SK-N-SH treated with all-trans-retinoic acid at 6 μM for 48 hours (cell line): ENCODE measurements around the gene CHCHD6.
A peak's percentile ranks its signal among the peaks of the same experiment; 100 is the strongest.

Experiments
- ATAC-seq: fragments of 200-7000 bp; cut with Tn5 transposase; 3 replicates; pipeline ENCODE4 v1.9.1; 2020; ENCODE audit warnings: mild to moderate bottlenecking, moderate library complexity
- ARNTL ChIP-seq: fragments of 450-650 bp; formaldehyde crosslinking; IDR thresholded peaks from 2 replicates; pipeline ENCODE4 v1.5.0; 2020; ENCODE audit warnings: low read depth, mild to moderate bottlenecking, moderate library complexity, borderline replicate concordance
- CSDC2 ChIP-seq: fragments of 250-450 bp; sonication (Bioruptor Pico); IDR thresholded peaks from 2 replicates; pipeline ENCODE4 v1.5.0; 2020; ENCODE audit warnings: mild to moderate bottlenecking, moderate library complexity
- ESRRG ChIP-seq: fragments of 250-450 bp; sonication (Bioruptor Pico); IDR thresholded peaks from 2 replicates; pipeline ENCODE4 v1.6.1; 2021; ENCODE audit warnings: mild to moderate bottlenecking
- GLIS3 ChIP-seq: fragments of 250-450 bp; sonication (Bioruptor Pico); IDR thresholded peaks from 2 replicates; pipeline ENCODE4 v1.5.0; 2020; ENCODE audit warnings: mild to moderate bottlenecking, moderate library complexity
- RARB ChIP-seq: fragments of 250-450 bp; sonication (Bioruptor Pico); IDR thresholded peaks from 2 replicates; pipeline ENCODE4 v1.8.0; 2021; ENCODE audit warnings: mild to moderate bottlenecking, moderate library complexity
- SNAI2 ChIP-seq: fragments of 250-450 bp; sonication (Bioruptor Pico); IDR thresholded peaks from 2 replicates; pipeline ENCODE4 v1.5.0; 2020; ENCODE audit warnings: mild to moderate bottlenecking, moderate library complexity
- TCF4 ChIP-seq: fragments of 250-450 bp; sonication (Bioruptor Pico); IDR thresholded peaks from 2 replicates; pipeline ENCODE4 v1.8.0; 2021; ENCODE audit warnings: mild to moderate bottlenecking, moderate library complexity, borderline replicate concordance
- TOX ChIP-seq: fragments of 250-450 bp; sonication (Bioruptor Pico); IDR thresholded peaks from 2 replicates; pipeline ENCODE4 v1.8.0; 2021; ENCODE audit warnings: mild to moderate bottlenecking, moderate library complexity, borderline replicate concordance
- ZC3H10 ChIP-seq: fragments of 250-450 bp; sonication (Bioruptor Pico); IDR thresholded peaks from 2 replicates; pipeline ENCODE4 v1.5.1; 2021; ENCODE audit warnings: mild to moderate bottlenecking, moderate library complexity
- ZFP3 ChIP-seq: fragments of 250-450 bp; sonication (Bioruptor Pico); IDR thresholded peaks from 2 replicates; pipeline ENCODE4 v1.5.0; 2020; ENCODE audit warnings: mild to moderate bottlenecking, moderate library complexity
- ZFP30 ChIP-seq: fragments of 450-650 bp; formaldehyde crosslinking; IDR thresholded peaks from 2 replicates; pipeline ENCODE4 v1.5.0; 2022; ENCODE audit warnings: mild to moderate bottlenecking, moderate library complexity
- ZNF565 ChIP-seq: fragments of 450-650 bp; formaldehyde crosslinking; conservative IDR thresholded peaks from 2 replicates; pipeline ENCODE4 v1.5.0; 2020; ENCODE audit warnings: low read depth, mild to moderate bottlenecking, moderate library complexity
- ZNF70 ChIP-seq: fragments of 450-650 bp; formaldehyde crosslinking; IDR thresholded peaks from 2 replicates; pipeline ENCODE4 v1.5.0; 2020; ENCODE audit warnings: mild to moderate bottlenecking, moderate library complexity
- ZNF8 ChIP-seq: fragments of 450-650 bp; formaldehyde crosslinking; IDR thresholded peaks from 2 replicates; pipeline ENCODE4 v1.5.0; 2020; ENCODE audit warnings: mild to moderate bottlenecking, moderate library complexity
- TF ChIP-seq, protein P1 (sequence below): fragments of 250-450 bp; sonication (Bioruptor Pico); IDR thresholded peaks from 2 replicates; pipeline ENCODE4 v1.8.0; 2021; ENCODE audit warnings: low read depth, mild to moderate bottlenecking, moderate library complexity, borderline replicate concordance
- TF ChIP-seq, protein P2 (sequence below): fragments of 250-450 bp; sonication (Bioruptor Pico); IDR thresholded peaks from 2 replicates; pipeline ENCODE4 v1.5.1; 2020; ENCODE audit warnings: low read depth, mild to moderate bottlenecking, moderate library complexity
- TF ChIP-seq, protein P3 (sequence below): fragments of 250-450 bp; sonication (Bioruptor Pico); IDR thresholded peaks from 2 replicates; pipeline ENCODE4 v1.8.0; 2020; ENCODE audit warnings: mild to moderate bottlenecking, moderate library complexity, borderline replicate concordance
- TF ChIP-seq, protein P4 (sequence below): fragments of 250-450 bp; sonication (Bioruptor Pico); IDR thresholded peaks from 2 replicates; pipeline ENCODE4 v1.5.1; 2021; ENCODE audit warnings: mild to moderate bottlenecking, moderate library complexity
- TF ChIP-seq, protein P5 (sequence below): fragments of 250-450 bp; sonication (Bioruptor Pico); IDR thresholded peaks from 2 replicates; pipeline ENCODE4 v1.5.0; 2020; ENCODE audit warnings: mild to moderate bottlenecking, moderate library complexity

CHCHD6 gene

DNA sequence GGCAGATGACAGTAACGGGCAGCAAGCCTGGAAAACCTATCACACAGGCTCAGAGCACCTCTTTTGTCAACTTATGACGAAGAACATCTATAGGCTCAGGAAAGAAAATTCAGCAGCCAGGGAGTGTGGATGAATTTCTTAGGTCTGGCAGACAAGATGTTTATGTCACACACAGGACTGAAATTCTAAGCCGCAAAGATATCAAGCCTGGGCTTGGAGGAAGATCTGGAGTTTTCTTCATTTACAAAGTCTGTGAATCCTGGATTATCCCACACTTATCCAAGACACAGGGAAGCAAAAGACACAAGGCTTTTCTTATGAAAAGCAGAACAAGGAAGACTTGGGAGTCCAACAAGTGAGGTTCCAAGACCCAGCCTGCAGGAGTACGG, 23.4 kb upstream of the CHCHD6 start:
- no peak for TF ChIP-seq ZFP30 (CRISPR knock-in tag)
- TF ChIP-seq, protein P1, sequence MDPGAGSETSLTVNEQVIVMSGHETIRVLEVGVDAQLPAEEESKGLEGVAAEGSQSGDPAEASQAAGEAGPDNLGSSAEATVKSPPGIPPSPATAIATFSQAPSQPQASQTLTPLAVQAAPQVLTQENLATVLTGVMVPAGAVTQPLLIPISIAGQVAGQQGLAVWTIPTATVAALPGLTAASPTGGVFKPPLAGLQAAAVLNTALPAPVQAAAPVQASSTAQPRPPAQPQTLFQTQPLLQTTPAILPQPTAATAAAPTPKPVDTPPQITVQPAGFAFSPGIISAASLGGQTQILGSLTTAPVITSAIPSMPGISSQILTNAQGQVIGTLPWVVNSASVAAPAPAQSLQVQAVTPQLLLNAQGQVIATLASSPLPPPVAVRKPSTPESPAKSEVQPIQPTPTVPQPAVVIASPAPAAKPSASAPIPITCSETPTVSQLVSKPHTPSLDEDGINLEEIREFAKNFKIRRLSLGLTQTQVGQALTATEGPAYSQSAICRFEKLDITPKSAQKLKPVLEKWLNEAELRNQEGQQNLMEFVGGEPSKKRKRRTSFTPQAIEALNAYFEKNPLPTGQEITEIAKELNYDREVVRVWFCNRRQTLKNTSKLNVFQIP = no peak
- no peak for TF ChIP-seq ZC3H10
- no peak for TF ChIP-seq TOX (CRISPR knock-in tag)
- TF ChIP-seq ZNF70 = no peak
- TF ChIP-seq, protein P2, sequence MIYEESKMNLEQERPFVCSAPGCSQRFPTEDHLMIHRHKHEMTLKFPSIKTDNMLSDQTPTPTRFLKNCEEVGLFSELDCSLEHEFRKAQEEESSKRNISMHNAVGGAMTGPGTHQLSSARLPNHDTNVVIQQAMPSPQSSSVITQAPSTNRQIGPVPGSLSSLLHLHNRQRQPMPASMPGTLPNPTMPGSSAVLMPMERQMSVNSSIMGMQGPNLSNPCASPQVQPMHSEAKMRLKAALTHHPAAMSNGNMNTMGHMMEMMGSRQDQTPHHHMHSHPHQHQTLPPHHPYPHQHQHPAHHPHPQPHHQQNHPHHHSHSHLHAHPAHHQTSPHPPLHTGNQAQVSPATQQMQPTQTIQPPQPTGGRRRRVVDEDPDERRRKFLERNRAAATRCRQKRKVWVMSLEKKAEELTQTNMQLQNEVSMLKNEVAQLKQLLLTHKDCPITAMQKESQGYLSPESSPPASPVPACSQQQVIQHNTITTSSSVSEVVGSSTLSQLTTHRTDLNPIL (CRISPR knock-in tag) = no peak
- TF ChIP-seq, protein P3, sequence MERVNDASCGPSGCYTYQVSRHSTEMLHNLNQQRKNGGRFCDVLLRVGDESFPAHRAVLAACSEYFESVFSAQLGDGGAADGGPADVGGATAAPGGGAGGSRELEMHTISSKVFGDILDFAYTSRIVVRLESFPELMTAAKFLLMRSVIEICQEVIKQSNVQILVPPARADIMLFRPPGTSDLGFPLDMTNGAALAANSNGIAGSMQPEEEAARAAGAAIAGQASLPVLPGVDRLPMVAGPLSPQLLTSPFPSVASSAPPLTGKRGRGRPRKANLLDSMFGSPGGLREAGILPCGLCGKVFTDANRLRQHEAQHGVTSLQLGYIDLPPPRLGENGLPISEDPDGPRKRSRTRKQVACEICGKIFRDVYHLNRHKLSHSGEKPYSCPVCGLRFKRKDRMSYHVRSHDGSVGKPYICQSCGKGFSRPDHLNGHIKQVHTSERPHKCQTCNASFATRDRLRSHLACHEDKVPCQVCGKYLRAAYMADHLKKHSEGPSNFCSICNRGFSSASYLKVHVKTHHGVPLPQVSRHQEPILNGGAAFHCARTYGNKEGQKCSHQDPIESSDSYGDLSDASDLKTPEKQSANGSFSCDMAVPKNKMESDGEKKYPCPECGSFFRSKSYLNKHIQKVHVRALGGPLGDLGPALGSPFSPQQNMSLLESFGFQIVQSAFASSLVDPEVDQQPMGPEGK (CRISPR knock-in tag) = no peak
- no peak for TF ChIP-seq ARNTL (CRISPR knock-in tag)
- ATAC-seq = peak; percentile 16

DNA sequence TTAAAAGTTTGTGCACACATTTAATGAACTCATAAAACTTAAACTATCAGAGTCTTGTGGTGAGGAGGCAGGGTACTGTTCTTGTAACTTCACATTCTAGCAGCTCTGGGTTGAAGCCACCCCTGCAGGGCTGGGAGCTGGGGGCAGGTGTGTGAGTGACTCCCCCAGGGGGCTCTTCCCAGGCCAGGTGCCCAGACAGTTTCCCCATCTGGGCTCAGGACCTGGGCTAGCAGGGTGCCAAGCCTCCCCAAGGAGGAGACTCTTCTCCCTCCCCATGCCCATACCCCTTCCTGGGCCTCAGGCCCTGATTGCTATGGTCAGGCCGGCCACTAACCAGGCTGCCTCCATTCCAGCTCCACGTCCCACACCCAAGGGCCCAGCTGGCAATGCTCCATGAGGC, 22.0 kb upstream of the CHCHD6 start:
- TF ChIP-seq ZFP30 (CRISPR knock-in tag) (no peak), ZFP3 (CRISPR knock-in tag) (no peak), TOX (CRISPR knock-in tag) (no peak), ZC3H10 (no peak)
- ATAC-seq = no peak

DNA sequence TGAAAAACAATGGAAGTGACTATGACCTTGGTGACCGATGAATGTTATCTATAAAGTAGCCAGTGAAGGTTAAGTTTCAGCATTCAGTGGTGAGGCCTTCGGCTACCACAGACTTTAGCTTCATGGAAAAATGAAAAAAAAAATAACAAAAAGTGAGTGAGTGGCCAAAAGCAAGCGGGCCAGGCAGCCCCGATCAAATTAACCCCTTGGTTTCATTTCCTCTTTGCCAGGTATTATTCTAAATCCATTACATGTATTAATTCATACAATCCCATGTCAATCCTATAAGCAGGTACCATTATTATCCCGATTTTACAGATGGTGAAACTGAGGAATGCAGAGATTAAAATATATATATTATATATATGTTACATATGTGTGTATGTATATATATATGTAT, 21.0 kb upstream of the CHCHD6 start:
- TF ChIP-seq, protein P4, sequence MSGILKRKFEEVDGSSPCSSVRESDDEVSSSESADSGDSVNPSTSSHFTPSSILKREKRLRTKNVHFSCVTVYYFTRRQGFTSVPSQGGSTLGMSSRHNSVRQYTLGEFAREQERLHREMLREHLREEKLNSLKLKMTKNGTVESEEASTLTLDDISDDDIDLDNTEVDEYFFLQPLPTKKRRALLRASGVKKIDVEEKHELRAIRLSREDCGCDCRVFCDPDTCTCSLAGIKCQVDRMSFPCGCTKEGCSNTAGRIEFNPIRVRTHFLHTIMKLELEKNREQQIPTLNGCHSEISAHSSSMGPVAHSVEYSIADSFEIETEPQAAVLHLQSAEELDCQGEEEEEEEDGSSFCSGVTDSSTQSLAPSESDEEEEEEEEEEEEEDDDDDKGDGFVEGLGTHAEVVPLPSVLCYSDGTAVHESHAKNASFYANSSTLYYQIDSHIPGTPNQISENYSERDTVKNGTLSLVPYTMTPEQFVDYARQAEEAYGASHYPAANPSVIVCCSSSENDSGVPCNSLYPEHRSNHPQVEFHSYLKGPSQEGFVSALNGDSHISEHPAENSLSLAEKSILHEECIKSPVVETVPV (CRISPR knock-in tag) = no peak
- TF ChIP-seq GLIS3 (CRISPR knock-in tag) (no peak), RARB (CRISPR knock-in tag) (no peak), ESRRG (CRISPR knock-in tag) (no peak), CSDC2 (CRISPR knock-in tag) (no peak), TOX (CRISPR knock-in tag) (no peak), SNAI2 (no peak), ZNF565 (no peak), ZFP30 (CRISPR knock-in tag) (no peak), ZNF70 (no peak), TCF4 (CRISPR knock-in tag) (no peak), ZNF8 (CRISPR knock-in tag) (no peak)
- TF ChIP-seq, protein P1 = no peak
- TF ChIP-seq, protein P3 (CRISPR knock-in tag) = no peak
- TF ChIP-seq, protein P5, sequence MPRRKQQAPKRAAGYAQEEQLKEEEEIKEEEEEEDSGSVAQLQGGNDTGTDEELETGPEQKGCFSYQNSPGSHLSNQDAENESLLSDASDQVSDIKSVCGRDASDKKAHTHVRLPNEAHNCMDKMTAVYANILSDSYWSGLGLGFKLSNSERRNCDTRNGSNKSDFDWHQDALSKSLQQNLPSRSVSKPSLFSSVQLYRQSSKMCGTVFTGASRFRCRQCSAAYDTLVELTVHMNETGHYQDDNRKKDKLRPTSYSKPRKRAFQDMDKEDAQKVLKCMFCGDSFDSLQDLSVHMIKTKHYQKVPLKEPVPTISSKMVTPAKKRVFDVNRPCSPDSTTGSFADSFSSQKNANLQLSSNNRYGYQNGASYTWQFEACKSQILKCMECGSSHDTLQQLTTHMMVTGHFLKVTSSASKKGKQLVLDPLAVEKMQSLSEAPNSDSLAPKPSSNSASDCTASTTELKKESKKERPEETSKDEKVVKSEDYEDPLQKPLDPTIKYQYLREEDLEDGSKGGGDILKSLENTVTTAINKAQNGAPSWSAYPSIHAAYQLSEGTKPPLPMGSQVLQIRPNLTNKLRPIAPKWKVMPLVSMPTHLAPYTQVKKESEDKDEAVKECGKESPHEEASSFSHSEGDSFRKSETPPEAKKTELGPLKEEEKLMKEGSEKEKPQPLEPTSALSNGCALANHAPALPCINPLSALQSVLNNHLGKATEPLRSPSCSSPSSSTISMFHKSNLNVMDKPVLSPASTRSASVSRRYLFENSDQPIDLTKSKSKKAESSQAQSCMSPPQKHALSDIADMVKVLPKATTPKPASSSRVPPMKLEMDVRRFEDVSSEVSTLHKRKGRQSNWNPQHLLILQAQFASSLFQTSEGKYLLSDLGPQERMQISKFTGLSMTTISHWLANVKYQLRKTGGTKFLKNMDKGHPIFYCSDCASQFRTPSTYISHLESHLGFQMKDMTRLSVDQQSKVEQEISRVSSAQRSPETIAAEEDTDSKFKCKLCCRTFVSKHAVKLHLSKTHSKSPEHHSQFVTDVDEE (CRISPR knock-in tag) = no peak
- no peak for ATAC-seq
